OCI-LY1 (cell line): Measurements from ENCODE around the gene CEP63.

ENCODE experiments used
- H2AFZ ChIP-seq: fragments of 200-600 bp; sonication (generic), shearing (Covaris generic); 2 replicates; pipeline ENCODE4 v1.6.0; 2014; ENCODE audit warnings: antibody characterized with exemption, mild to moderate bottlenecking, low read length
- H3F3A ChIP-seq: fragments of 200-600 bp; sonication (generic), shearing (Covaris generic); 2 replicates; pipeline ENCODE4 v1.6.0; 2014; ENCODE audit warnings: mild to moderate bottlenecking, antibody characterized with exemption, low read length, moderate library complexity; ENCODE audit not compliant: insufficient read depth
- H3K27ac ChIP-seq: fragments of 200-600 bp; sonication (generic); 2 replicates; pipeline ENCODE4 v1.5.1; 2014; ENCODE audit warnings: low read length, mixed run types, mild to moderate bottlenecking, low read depth; ENCODE audit not compliant: poor library complexity, severe bottlenecking
- H3K27me3 ChIP-seq: fragments of 200-600 bp; sonication (generic); 2 replicates; pipeline ENCODE4 v1.6.0; 2014; ENCODE audit warnings: antibody characterized with exemption, mild to moderate bottlenecking, low read length, moderate library complexity; ENCODE audit not compliant: insufficient read depth
- H3K36me3 ChIP-seq: fragments of 200-600 bp; sonication (generic); 2 replicates; pipeline ENCODE4 v1.6.1; 2014; ENCODE audit warnings: mild to moderate bottlenecking, antibody characterized with exemption, low read length, moderate library complexity, mixed read lengths; ENCODE audit not compliant: insufficient read depth
- H3K4me1 ChIP-seq: fragments of 200-600 bp; sonication (generic); 2 replicates; pipeline ENCODE4 v1.5.1; 2014; ENCODE audit warnings: mild to moderate bottlenecking, low read length, moderate library complexity; ENCODE audit not compliant: insufficient read depth, severe bottlenecking
- H3K4me2 ChIP-seq: fragments of 200-600 bp; sonication (generic), shearing (Covaris generic); 2 replicates; pipeline ENCODE4 v1.6.1; 2014; ENCODE audit warnings: low read length
- H3K4me3 ChIP-seq: fragments of 200-600 bp; sonication (generic); 2 replicates; pipeline ENCODE4 v1.5.1; 2014; ENCODE audit warnings: low read length, low read depth, mild to moderate bottlenecking, mixed read lengths; ENCODE audit not compliant: poor library complexity, severe bottlenecking
- H3K79me2 ChIP-seq: fragments of 200-600 bp; shearing (Covaris generic); 2 replicates; pipeline ENCODE4 v1.6.1; 2016; ENCODE audit warnings: mixed run types, low read length, mixed read lengths; ENCODE audit not compliant: insufficient read depth
- H3K9ac ChIP-seq: fragments of 200-600 bp; sonication (generic), shearing (Covaris generic); 2 replicates; pipeline ENCODE4 v1.6.1; 2014; ENCODE audit warnings: mild to moderate bottlenecking, low read length, mixed read lengths
- H3K9me2 ChIP-seq: fragments of 200-600 bp; sonication (generic), shearing (Covaris generic); 2 replicates; pipeline ENCODE4 v1.6.1; 2014; ENCODE audit warnings: low read depth, mild to moderate bottlenecking, low read length, mixed read lengths
- H3K9me3 ChIP-seq: fragments of 200-600 bp; shearing (Covaris generic); 2 replicates; pipeline ENCODE4 v1.6.1; 2014; ENCODE audit warnings: low read length, mixed read lengths
- H4K20me1 ChIP-seq: fragments of 200-600 bp; sonication (generic), shearing (Covaris generic); 2 replicates; pipeline ENCODE4 v1.6.0; 2016; ENCODE audit warnings: mild to moderate bottlenecking, low read length; ENCODE audit not compliant: insufficient read depth
- CTCF ChIP-seq: fragments of 200-600 bp; sonication (generic), shearing (Covaris generic); IDR thresholded peaks from 2 replicates; pipeline ENCODE4 v1.5.1; 2017; ENCODE audit warnings: mild to moderate bottlenecking, antibody characterized with exemption, low read length, moderate library complexity, mixed read lengths
- EZH2 ChIP-seq: fragments of 200-600 bp; sonication (generic), shearing (Covaris generic); IDR thresholded peaks from 2 replicates; pipeline ENCODE4 v1.8.0; 2017; ENCODE audit warnings: borderline replicate concordance, mixed run types, mild to moderate bottlenecking, antibody characterized with exemption, low read length, moderate library complexity, mixed read lengths

Gene CEP63

DNA sequence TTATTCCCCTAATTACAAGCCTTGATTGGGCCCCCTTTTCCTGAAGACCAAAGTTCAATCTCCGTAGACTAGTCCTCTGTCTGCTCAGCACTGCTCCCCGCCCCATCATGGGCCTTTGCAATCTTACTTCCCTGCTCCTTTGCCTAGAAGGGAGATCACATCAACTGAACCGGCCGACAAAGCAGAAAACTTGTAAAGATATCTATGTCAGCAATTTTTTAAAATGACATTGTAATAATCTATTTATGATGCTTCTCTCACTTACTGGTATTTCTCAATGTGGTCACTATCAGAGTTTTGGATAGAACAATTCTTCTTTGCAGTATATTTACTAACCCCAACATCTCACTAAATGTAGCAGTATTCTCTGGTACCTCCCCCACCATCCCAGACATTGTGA, 17.3 kb upstream of the CEP63 start:
- Histone ChIP-seq H3K9me3 (no peaks in the 10 kb centered on the region), H2AFZ (no peak overlapping the region), H3K27me3 (no peaks in the 10 kb centered on the region), H3K36me3 (no peaks in the 10 kb centered on the region), H3K9me2 (no peaks in the 10 kb centered on the region), H3K79me2 (no peaks in the 10 kb centered on the region), H3K4me2 (no peak overlapping the region), H3K4me1 (no peaks in the 10 kb centered on the region), H3K9ac (no peak overlapping the region), H3K4me3 (no peak overlapping the region), H3K27ac (no peak overlapping the region), H4K20me1 (no peaks in the 10 kb centered on the region), H3F3A (no peaks in the 10 kb centered on the region)
- TF ChIP-seq CTCF (no peak), EZH2 (no peak)

DNA sequence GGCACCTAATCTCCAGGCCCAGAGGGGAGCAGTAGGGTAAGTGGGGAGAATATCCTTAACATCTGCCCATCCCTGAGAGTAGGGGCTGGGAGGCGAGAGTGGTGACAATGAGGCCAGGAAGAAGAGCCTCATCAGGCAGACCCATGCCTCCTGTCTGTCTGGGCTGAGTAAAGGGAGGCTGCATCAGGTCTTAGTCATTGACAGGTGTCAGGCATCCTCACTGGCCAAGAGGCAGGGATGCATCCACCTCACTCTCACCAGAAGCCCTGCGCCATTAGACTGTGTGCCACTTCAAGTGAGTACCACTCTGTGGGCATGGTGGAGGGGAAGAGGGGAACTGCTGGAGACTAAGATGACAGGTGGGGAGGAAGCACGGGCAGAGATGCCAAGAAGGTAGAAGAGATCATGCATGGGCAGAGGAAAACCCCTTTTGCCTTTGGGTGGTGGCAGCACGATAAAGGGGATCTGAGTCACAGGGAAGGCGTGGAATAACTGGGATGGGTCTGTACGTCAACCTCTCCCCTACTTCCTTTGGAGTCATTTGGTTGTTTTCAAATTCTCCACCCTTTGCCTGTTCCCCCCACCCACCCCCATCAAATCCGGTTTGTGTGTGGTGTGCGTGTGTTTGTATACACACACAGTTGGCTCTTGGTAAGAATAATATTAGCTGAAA, 14.2 kb upstream of the CEP63 start:
- Histone ChIP-seq H3F3A (no peaks in the 10 kb centered on the region), H3K4me1 (no peaks in the 10 kb centered on the region), H4K20me1 (no peaks in the 10 kb centered on the region), H3K4me3 (no peak overlapping the region), H3K36me3 (peaks cover 17% of the 10 kb centered on the region), H2AFZ (no peak overlapping the region), H3K4me2 (no peak overlapping the region), H3K9ac (no peak overlapping the region), H3K27ac (no peak overlapping the region), H3K9me2 (no peaks in the 10 kb centered on the region), H3K27me3 (no peaks in the 10 kb centered on the region), H3K9me3 (no peaks in the 10 kb centered on the region), H3K79me2 (no peaks in the 10 kb centered on the region)
- TF ChIP-seq EZH2 (no peak), CTCF (no peak)

DNA sequence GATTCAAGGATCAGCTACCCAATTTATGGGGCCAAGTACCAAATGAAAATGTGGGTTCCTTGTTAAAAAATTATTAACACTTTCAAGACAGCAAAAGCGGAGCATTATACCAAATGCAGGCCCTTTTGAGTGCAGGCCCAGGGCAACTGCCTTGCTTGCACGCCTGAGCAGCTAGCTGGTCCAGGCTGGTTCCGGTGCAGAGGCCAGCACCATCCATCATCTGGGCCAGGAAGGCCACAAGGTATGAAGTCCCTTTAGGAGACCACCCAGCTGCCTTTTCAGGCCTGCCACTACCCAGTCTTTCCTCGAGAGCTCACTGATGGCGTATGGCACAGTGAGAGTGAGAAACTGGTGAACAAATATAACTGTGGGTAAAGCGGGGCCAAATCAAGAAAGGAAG, 13.0 kb upstream of the CEP63 start:
- Histone ChIP-seq H3K79me2 (no peaks in the 10 kb centered on the region), H3K4me3 (no peak overlapping the region), H3K36me3 (peaks cover 29% of the 10 kb centered on the region), H3K4me1 (no peaks in the 10 kb centered on the region), H3K4me2 (no peak overlapping the region), H3K27me3 (no peaks in the 10 kb centered on the region), H3K27ac (no peak overlapping the region), H3F3A (no peaks in the 10 kb centered on the region), H2AFZ (no peak overlapping the region), H3K9me2 (no peaks in the 10 kb centered on the region), H3K9me3 (no peaks in the 10 kb centered on the region), H3K9ac (no peak overlapping the region), H4K20me1 (no peaks in the 10 kb centered on the region)
- TF ChIP-seq CTCF = no peak
- no peak for TF ChIP-seq EZH2
